HG03159 (cell line): Measurements from ENCODE around the gene SYNGAP1.
"Not testable (repeated sequence)": the region's sequence is repeated elsewhere in the genome, so short reads cannot be mapped to it uniquely, and the experiment has no call there.

Experiments
- ATAC-seq: cut with Tn5 transposase; IDR thresholded peaks from one replicate; pipeline ENCODE4 v1.9.1; 2021; ENCODE audit warnings: mild to moderate bottlenecking, moderate library complexity; ENCODE audit not compliant: unreplicated experiment

SYNGAP1 gene

GRCh38 chr6:33399881-33400280 lies 20.0 kb upstream of the SYNGAP1 start:
- ATAC-seq: not testable (repeated sequence)

- no peak for ATAC-seq
These were observed 15.0 kb upstream of the SYNGAP1 start for GRCh38 chr6:33404884-33405283.

GRCh38 chr6:33405386-33405940 lies 14.4 kb upstream of the SYNGAP1 start:
- ATAC-seq: no peak

GRCh38 chr6:33406126-33406525 lies 13.7 kb upstream of the SYNGAP1 start:
- ATAC-seq: no peak

- ATAC-seq: no peak
These were observed 12.6 kb upstream of the SYNGAP1 start for GRCh38 chr6:33407132-33407718.

- ATAC-seq: peak; percentile 83
These were observed 9.7 kb upstream of the SYNGAP1 start for GRCh38 chr6:33410050-33410710.

- ATAC-seq: peak; percentile 23
These were observed 8.9 kb upstream of the SYNGAP1 start, which contains the start of gene PHF1 for GRCh38 chr6:33410711-33411631. Gene PHF1 (plus strand): TSS chr6:33411014. CDS start chr6:33412264, 1,250 bp downstream.

- ATAC-seq: no peak
These were observed 8.2 kb upstream of the SYNGAP1 start for GRCh38 chr6:33411632-33412005.

- no peak for ATAC-seq
These were observed 7.5 kb upstream of the SYNGAP1 start for GRCh38 chr6:33412140-33413009.

GRCh38 chr6:33413241-33414120 lies 6.4 kb upstream of the SYNGAP1 start:
- ATAC-seq: no peak

- ATAC-seq: no peak
These were observed 5.1 kb upstream of the SYNGAP1 start for GRCh38 chr6:33414592-33415271.

GRCh38 chr6:33415831-33416230 lies 4.0 kb upstream of the SYNGAP1 start:
- ATAC-seq: no peak

- ATAC-seq: no peak
These were observed 3.3 kb upstream of the SYNGAP1 start for GRCh38 chr6:33416386-33417127.

GRCh38 chr6:33417128-33417902 lies 2.5 kb upstream of the SYNGAP1 start:
- peak; percentile 0 for ATAC-seq

- peak; percentile 77 for ATAC-seq
These were observed 1.8 kb upstream of the SYNGAP1 start, which contains the start of gene CUTA for GRCh38 chr6:33417903-33418689. Gene CUTA (minus strand): TSS chr6:33418107. CDS start chr6:33418000, 107 bp downstream.

GRCh38 chr6:33418690-33419291 lies 1.1 kb upstream of the SYNGAP1 start:
- no peak for ATAC-seq
